HFF-Myc (cell line): ENCODE results near the gene ARPC1B.

Experiments used
- DNase-seq: peaks from one replicate; pipeline ENCODE4 v3.0.0-alpha.2; 2011; ENCODE audit warnings: low read depth; ENCODE audit errors: extremely low read depth
- H3K4me3 ChIP-seq: replicated peaks from 2 replicates; pipeline ENCODE4 v1.5.1; 2011; ENCODE audit warnings: low read depth, mild to moderate bottlenecking, control low read depth, low read length
- TF ChIP-seq, protein P1 (sequence below): IDR thresholded peaks from 2 replicates; pipeline ENCODE4 v1.5.1; 2012; ENCODE audit warnings: mild to moderate bottlenecking, low read depth, low read length, control low read depth; ENCODE audit errors: missing control alignments

ARPC1B gene

GRCh38 chr7:99359465-99360154 is 14.9 kb upstream of the ARPC1B start:
- TF ChIP-seq, protein P1, sequence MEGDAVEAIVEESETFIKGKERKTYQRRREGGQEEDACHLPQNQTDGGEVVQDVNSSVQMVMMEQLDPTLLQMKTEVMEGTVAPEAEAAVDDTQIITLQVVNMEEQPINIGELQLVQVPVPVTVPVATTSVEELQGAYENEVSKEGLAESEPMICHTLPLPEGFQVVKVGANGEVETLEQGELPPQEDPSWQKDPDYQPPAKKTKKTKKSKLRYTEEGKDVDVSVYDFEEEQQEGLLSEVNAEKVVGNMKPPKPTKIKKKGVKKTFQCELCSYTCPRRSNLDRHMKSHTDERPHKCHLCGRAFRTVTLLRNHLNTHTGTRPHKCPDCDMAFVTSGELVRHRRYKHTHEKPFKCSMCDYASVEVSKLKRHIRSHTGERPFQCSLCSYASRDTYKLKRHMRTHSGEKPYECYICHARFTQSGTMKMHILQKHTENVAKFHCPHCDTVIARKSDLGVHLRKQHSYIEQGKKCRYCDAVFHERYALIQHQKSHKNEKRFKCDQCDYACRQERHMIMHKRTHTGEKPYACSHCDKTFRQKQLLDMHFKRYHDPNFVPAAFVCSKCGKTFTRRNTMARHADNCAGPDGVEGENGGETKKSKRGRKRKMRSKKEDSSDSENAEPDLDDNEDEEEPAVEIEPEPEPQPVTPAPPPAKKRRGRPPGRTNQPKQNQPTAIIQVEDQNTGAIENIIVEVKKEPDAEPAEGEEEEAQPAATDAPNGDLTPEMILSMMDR, result no peak

DNA sequence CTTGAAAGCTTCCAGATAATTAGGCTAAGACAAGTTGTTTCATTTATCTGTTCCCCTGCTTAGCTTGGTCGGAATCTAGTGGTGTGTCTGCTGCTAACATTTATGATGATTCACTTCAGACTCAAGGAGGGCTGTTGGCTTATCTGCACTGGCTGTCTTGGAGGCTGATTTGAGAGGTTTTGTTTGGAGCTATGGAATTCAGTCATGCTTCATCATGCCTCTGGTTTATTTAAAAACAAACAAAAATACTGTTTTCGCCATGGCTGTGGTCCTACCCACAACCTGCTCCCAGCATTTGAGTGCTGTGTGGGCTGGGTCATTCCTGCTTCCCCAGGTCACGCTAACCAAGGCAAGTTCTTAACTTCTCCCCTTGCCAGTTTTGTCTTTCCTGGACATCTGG is 11.7 kb upstream of the ARPC1B start:
- no peak overlapping the region for H3K4me3 ChIP-seq
- TF ChIP-seq, protein P1, result no peak
- peak; percentile 73 for DNase-seq

More at GRCh38 chr7:99359465-99360154, 14.9 kb upstream of the ARPC1B start:
- H3K4me3 ChIP-seq, result no peak overlapping the region
- no peak for DNase-seq

- H3K4me3 ChIP-seq, result no peak overlapping the region
- TF ChIP-seq, protein P1, result no peak
- DNase-seq, result no peak
These were observed 11.2 kb upstream of the ARPC1B start for GRCh38 chr7:99363286-99363685.

DNA sequence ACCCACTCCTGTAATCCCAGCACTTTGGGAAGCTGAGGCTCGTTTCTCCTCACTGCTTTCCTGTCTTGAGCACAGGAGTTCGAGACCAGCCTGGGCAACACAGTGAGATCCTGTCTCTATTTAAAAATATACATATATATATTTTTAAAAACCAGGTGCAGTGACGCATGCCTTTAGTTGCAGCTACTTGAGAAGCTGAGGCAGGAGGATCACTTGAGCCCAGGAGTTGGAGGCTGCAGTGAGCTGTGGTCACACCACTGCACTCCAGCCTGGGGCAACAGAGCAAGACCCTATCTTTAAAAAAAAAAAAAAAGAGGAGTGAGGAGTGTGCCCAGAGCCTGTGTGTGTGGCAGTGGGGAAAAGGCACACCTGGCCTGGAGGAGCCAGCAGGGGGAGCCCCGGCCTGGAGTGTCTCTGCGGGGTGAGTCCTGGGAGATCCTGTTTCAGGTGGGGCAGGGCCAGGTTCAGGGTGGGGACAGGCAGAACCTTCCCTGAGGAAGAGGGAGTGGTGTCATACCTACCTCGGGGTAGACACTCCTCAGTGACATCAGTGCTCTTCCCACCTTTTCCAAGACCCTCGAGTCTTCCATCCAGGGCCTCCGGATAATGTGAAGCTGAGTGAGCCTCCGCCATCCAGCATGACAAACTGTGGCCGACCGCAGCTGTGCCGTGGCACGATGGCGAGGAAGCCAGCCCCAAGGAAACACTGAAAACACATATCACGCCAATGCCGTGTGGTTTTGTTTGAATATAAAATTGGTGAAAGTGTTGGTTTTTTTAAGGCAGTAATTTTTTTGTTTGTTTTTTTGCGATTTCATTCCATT is 9.0 kb upstream of the ARPC1B start:
- DNase-seq, result no peak
- TF ChIP-seq, protein P1, result peak; percentile 61

GRCh38 chr7:99366646-99367045 is 7.9 kb upstream of the ARPC1B start:
- TF ChIP-seq, protein P1, result no peak
- no peak overlapping the region for H3K4me3 ChIP-seq
- DNase-seq, result no peak

More for the DNA sequence above, 9.0 kb upstream of the ARPC1B start:
- H3K4me3 ChIP-seq, result no peak overlapping the region

- H3K4me3 ChIP-seq, result no peak overlapping the region
- TF ChIP-seq, protein P1, result no peak
- no peak for DNase-seq
These were observed 5.7 kb upstream of the ARPC1B start for GRCh38 chr7:99368750-99369389.
